ENCODE results near the gene IL31RA. TPM values are rescaled to one million over a fixed set of nuclear protein-coding genes. Genes with fewer than 3 reads are reported as not detected.

IL31RA gene
- total RNA-seq, 2 donors from 2014 or later, result 0.16 TPM; not detected in 1

DNA sequence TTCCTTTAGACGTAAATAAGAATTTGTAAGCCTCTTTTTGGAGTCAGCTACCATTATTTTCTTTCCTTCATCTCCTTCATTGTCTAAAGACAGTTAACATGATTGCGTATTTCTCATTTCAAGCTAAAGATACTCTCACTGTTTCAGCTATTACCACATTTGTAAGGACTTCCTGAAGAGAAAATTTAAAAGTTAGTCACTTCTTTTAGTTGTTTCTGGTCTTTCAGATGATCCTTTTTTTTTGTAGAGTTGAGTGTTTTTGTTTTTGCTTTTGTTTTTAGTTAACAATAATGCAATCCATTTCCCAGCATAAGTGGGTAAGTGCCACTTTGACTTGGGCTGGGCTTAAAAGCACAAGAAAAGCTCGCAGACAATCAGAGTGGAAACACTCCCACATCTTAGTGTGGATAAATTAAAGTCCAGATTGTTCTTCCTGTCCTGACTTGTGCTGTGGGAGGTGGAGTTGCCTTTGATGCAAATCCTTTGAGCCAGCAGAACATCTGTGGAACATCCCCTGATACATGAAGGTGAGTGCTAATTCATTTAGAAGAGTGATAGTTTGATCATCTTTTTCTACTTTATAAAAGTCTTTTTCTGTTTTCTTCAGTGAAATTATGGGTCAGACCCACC is 2.0 kb downstream of the IL31RA start:
- Histone ChIP-seq H3K9ac (ENCODE audit: low read depth in 2 of 2, low read length in 2 of 2) (no peak overlapping the region), H3K36me3 (no peaks in the 10 kb centered on the region), H3K27me3 (no peaks in the 10 kb centered on the region), H3K4me3 (no peak overlapping the region), H3K27ac (no peak overlapping the region), H3K4me1 (no peaks in the 10 kb centered on the region), H3K9me3 (no peaks in the 10 kb centered on the region)
- DNase-seq, result no peak
- TF ChIP-seq, protein P1, sequence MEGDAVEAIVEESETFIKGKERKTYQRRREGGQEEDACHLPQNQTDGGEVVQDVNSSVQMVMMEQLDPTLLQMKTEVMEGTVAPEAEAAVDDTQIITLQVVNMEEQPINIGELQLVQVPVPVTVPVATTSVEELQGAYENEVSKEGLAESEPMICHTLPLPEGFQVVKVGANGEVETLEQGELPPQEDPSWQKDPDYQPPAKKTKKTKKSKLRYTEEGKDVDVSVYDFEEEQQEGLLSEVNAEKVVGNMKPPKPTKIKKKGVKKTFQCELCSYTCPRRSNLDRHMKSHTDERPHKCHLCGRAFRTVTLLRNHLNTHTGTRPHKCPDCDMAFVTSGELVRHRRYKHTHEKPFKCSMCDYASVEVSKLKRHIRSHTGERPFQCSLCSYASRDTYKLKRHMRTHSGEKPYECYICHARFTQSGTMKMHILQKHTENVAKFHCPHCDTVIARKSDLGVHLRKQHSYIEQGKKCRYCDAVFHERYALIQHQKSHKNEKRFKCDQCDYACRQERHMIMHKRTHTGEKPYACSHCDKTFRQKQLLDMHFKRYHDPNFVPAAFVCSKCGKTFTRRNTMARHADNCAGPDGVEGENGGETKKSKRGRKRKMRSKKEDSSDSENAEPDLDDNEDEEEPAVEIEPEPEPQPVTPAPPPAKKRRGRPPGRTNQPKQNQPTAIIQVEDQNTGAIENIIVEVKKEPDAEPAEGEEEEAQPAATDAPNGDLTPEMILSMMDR (IDR thresholded peaks at IDR 0.05), result no peak
- intact Hi-C loops (cut with DNase I), result no loop called here

DNA sequence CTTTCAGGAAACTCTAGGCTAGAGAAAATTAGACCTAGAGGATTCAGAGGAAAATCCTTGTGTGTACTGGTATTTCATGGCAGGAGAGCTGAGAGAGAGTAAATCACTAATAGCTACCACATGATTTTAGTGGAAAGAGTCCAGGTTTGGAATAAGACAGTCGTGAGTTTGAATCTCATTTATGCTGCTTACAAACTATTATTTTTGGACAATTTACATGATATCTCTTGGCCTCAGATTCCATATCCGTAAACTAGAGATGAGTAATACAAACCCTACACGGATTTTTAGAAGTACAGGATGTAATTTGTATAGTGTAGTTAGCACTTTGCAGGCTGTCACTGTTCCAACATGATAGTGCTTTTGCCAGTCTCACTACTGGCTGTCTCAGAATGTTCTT is 2.7 kb downstream of the IL31RA start:
- Histone ChIP-seq H3K36me3 (no peaks in the 10 kb centered on the region), H3K4me1 (no peaks in the 10 kb centered on the region), H3K9ac (ENCODE audit: low read depth in 2 of 2, low read length in 2 of 2) (no peak overlapping the region), H3K9me3 (no peaks in the 10 kb centered on the region), H3K27me3 (no peaks in the 10 kb centered on the region), H3K4me3 (no peak overlapping the region), H3K27ac (no peak overlapping the region)
- DNase-seq, result no peak
- intact Hi-C loops (cut with DNase I), result no loop called here
- TF ChIP-seq, protein P1 (IDR thresholded peaks at IDR 0.05), result no peak

- Histone ChIP-seq H3K4me3 (no peak overlapping the region), H3K27ac (no peak overlapping the region), H3K4me1 (no peaks in the 10 kb centered on the region), H3K9me3 (no peaks in the 10 kb centered on the region), H3K27me3 (no peaks in the 10 kb centered on the region), H3K36me3 (no peaks in the 10 kb centered on the region), H3K9ac (ENCODE audit: low read depth in 2 of 2, low read length in 2 of 2) (no peak overlapping the region)
- intact Hi-C loops (cut with DNase I), result no loop called here
- TF ChIP-seq, protein P1 (IDR thresholded peaks at IDR 0.05), result no peak
- DNase-seq, result no peak
Observed at GRCh38 chr5:55855509-55855908, 4.4 kb downstream of the IL31RA start.

DNA sequence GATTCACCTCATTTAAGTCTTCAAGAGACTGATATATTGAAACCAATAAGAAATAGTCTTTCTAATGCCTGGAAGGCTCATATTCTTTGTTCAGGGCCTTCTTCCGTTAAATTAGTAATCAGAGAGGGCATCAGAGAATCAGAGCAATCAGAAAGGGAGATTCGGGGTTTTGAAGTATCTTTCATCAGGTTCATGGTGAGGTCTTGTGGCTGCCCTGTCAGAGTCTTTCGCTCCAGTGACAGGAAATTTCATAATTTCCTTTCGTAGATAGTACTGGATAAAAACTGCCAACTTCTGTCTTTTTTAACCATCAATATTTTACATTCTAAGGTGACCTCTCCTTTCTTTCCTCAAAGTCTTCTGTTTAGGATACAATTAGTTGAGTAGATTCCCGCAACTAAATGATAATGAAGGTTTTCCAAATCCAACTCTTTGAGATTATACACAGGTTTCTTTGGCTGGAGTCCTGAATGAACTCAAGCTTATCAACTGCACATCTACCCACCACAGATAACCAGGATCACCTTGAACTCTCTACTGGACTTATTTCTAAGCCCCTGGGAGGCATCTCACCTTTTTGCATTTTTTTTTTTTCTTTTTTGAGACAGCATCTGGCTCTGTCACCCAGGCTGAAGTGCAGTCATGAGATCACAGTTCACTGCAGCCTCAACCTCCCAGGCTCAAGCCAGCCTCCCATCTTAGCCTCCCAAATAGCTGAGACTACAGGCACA is 5.5 kb downstream of the IL31RA start:
- Histone ChIP-seq H3K9ac (ENCODE audit: low read depth in 2 of 2, low read length in 2 of 2) (no peak overlapping the region), H3K4me3 (no peak overlapping the region), H3K4me1 (no peaks in the 10 kb centered on the region), H3K36me3 (no peaks in the 10 kb centered on the region), H3K27ac (no peak overlapping the region), H3K9me3 (no peaks in the 10 kb centered on the region), H3K27me3 (no peaks in the 10 kb centered on the region)
- DNase-seq, result no peak
- intact Hi-C loops (cut with DNase I), result no loop called here
- TF ChIP-seq, protein P1 (IDR thresholded peaks at IDR 0.05), result no peak

DNA sequence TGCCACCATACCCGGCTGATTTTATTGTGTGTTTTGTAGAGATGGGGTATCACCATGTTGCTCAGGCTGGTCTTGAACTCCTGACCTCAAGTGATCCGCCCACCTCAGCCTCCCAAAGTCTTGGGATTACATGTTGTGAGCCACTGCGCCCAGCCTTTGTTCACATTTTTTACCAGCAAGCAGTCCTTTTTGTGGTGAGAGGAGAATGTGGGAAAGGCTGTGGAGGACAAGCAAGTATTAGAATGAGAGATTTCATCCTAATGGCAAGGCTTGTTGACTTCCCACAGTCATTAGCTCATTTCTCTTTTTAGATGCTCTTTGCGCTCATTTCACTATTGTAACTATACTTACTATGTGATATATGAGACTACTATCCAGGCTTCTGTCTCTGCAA is 6.1 kb downstream of the IL31RA start:
- TF ChIP-seq, protein P1 (IDR thresholded peaks at IDR 0.05), result no peak
- no peaks in the 10 kb centered on the region for H3K27me3 ChIP-seq
- H3K4me3 ChIP-seq, result no peak overlapping the region
- no peaks in the 10 kb centered on the region for H3K36me3 ChIP-seq
- no peak for DNase-seq
- H3K4me1 ChIP-seq, result no peaks in the 10 kb centered on the region
- no peaks in the 10 kb centered on the region for H3K9me3 ChIP-seq
- intact Hi-C loops (cut with DNase I), result no loop called here
- H3K9ac ChIP-seq (ENCODE audit: low read depth in 2 of 2, low read length in 2 of 2), result no peak overlapping the region
- no peak overlapping the region for H3K27ac ChIP-seq

Measured in colonic mucosa (tissue), 4 donors.